IPS-15b (cell line): ENCODE measurements around the gene ETV3.
"Not testable (repeated sequence)": the region's sequence is repeated elsewhere in the genome, so short reads cannot be mapped to it uniquely, and the experiment has no call there.

ENCODE experiments used
- H3K27me3 ChIP-seq: one replicate; pipeline ENCODE4 v1.6.1; 2013; ENCODE audit warnings: low read length; ENCODE audit not compliant: control insufficient read depth, insufficient read depth
- H3K36me3 ChIP-seq: one replicate; pipeline ENCODE4 v1.6.1; 2013; ENCODE audit warnings: low read length; ENCODE audit not compliant: control insufficient read depth, insufficient read depth
- H3K4me1 ChIP-seq: one replicate; pipeline ENCODE4 v1.6.1; 2013; ENCODE audit warnings: mild to moderate bottlenecking, low read length; ENCODE audit not compliant: control insufficient read depth, insufficient read depth
- H3K4me3 ChIP-seq: one replicate; pipeline ENCODE4 v1.5.1; 2013; ENCODE audit warnings: low read depth, low read length
- H3K9ac ChIP-seq: one replicate; pipeline ENCODE4 v1.6.1; 2013; ENCODE audit warnings: low read depth, mild to moderate bottlenecking, low read length
- H3K9me3 ChIP-seq: one replicate; pipeline ENCODE4 v1.6.1; 2013; ENCODE audit warnings: mild to moderate bottlenecking, low read length; ENCODE audit not compliant: control insufficient read depth, insufficient read depth

The ETV3 gene

GRCh38 chr1:157106813-157107189 lies 31.4 kb downstream of the ETV3 start:
- Histone ChIP-seq H3K4me3 (no peak overlapping the region), H3K9ac (no peak overlapping the region), H3K9me3 (no peaks in the 10 kb centered on the region), H3K27me3 (peaks cover 32% of the 10 kb centered on the region), H3K36me3 (no peaks in the 10 kb centered on the region), H3K4me1 (peaks cover 11% of the 10 kb centered on the region)

- no peak overlapping the region for H3K9ac ChIP-seq
Observed at GRCh38 chr1:157105988-157106812, 32.0 kb downstream of the ETV3 start.

GRCh38 chr1:157105298-157105987 lies 32.8 kb downstream of the ETV3 start:
- Histone ChIP-seq H3K9me3 (no peaks in the 10 kb centered on the region), H3K27me3 (peaks cover 30% of the 10 kb centered on the region), H3K4me1 (peaks cover 11% of the 10 kb centered on the region), H3K9ac (no peak overlapping the region), H3K4me3 (no peak overlapping the region), H3K36me3 (no peaks in the 10 kb centered on the region)

More at GRCh38 chr1:157105988-157106812, 32.0 kb downstream of the ETV3 start:
- no peak overlapping the region for H3K4me3 ChIP-seq
- peaks cover 30% of the 10 kb centered on the region for H3K27me3 ChIP-seq
- H3K36me3 ChIP-seq = no peaks in the 10 kb centered on the region
- H3K9me3 ChIP-seq = no peaks in the 10 kb centered on the region
- peaks cover 11% of the 10 kb centered on the region for H3K4me1 ChIP-seq

GRCh38 chr1:157104598-157105293 lies 33.4 kb downstream of the ETV3 start:
- H3K4me3 ChIP-seq = no peak overlapping the region
- H3K9me3 ChIP-seq = no peaks in the 10 kb centered on the region
- peaks cover 11% of the 10 kb centered on the region for H3K4me1 ChIP-seq
- H3K9ac ChIP-seq = no peak overlapping the region
- peaks cover 30% of the 10 kb centered on the region for H3K27me3 ChIP-seq
- H3K36me3 ChIP-seq = no peaks in the 10 kb centered on the region

GRCh38 chr1:157103268-157103667 lies 34.9 kb downstream of the ETV3 start:
- H3K4me3 ChIP-seq = no peak overlapping the region
- H3K9me3 ChIP-seq = no peaks in the 10 kb centered on the region
- peaks cover 23% of the 10 kb centered on the region for H3K27me3 ChIP-seq
- no peak overlapping the region for H3K9ac ChIP-seq
- H3K4me1 ChIP-seq = peaks cover 11% of the 10 kb centered on the region
- H3K36me3 ChIP-seq = no peaks in the 10 kb centered on the region

DNA sequence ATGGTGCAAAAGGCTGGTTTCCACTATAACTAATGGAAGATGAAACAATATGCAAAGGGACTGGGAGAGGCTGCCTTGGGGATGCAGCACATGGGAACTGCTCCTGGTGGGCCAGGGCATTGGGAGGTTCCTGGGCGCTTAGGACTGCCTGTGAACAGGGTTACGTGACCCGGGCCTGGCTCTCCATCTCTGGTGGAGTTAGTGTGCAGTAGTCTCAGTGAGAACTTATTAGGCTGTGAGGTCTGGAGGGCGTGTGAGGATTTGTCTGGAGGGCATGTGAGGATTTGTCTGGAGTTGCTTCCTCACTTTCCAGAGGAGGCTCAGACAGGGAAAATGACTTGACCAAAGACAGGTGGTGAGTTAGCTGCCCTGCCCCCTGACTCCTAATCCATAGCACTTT lies 37.0 kb downstream of the ETV3 start:
- H3K4me3 ChIP-seq = no peak overlapping the region
- H3K27me3 ChIP-seq = peaks cover 7% of the 10 kb centered on the region
- H3K36me3 ChIP-seq = no peaks in the 10 kb centered on the region
- H3K9me3 ChIP-seq = no peaks in the 10 kb centered on the region
- no peak overlapping the region for H3K9ac ChIP-seq
- H3K4me1 ChIP-seq = peaks cover 7% of the 10 kb centered on the region

- Histone ChIP-seq H3K9ac (no peak within 1 kb of the TSS), H3K4me3 (no peak within 1 kb of the TSS), H3K36me3 (no peaks in the 10 kb centered on the region), H3K9me3 (no peaks in the 10 kb centered on the region), H3K27me3 (no peaks in the 10 kb centered on the region), H3K4me1 (peaks cover under 1% of the 10 kb centered on the region)
Observed at GRCh38 chr1:157099633-157100009, 38.6 kb downstream of the ETV3 start, which contains the start of gene ETV3L. Gene ETV3L, minus strand, starts transcription at chr1:157099808. Its CDS starts 285 bp downstream, at chr1:157099523.

- H3K36me3 ChIP-seq, H3K9me3 ChIP-seq, H3K4me1 ChIP-seq, H3K4me3 ChIP-seq, H3K9ac ChIP-seq, H3K27me3 ChIP-seq: not testable (repeated sequence)
Observed at GRCh38 chr1:157098987-157099632, 39.1 kb downstream of the ETV3 start.

DNA sequence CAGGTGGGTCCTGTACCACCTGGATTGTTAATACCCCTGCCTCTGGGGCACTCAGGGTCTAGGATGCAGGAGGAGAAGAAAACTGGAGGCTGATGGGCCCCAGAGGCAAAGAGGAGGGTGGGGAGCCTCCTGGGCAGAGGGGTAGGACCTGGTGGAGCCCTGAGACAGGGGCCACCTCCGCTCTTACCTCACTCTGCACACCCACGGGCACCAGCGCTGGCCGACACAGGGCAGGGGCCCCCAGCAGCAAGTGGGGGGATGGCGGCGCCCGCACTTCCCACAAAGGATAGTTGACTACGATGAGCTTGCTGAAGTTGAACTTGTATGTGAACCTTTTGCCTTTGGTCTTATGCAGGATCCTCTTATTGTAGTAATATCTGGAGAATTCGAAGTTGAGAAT lies 39.7 kb downstream of the ETV3 start:
- H3K9me3 ChIP-seq = no peaks in the 10 kb centered on the region
- H3K36me3 ChIP-seq = no peaks in the 10 kb centered on the region

GRCh38 chr1:157097692-157098091 lies 40.5 kb downstream of the ETV3 start:
- Histone ChIP-seq H3K27me3 (no peaks in the 10 kb centered on the region), H3K4me1 (no peaks in the 10 kb centered on the region), H3K9me3 (no peaks in the 10 kb centered on the region), H3K9ac (no peak overlapping the region), H3K4me3 (no peak overlapping the region), H3K36me3 (no peaks in the 10 kb centered on the region)

More for the DNA sequence above, 39.7 kb downstream of the ETV3 start:
- Histone ChIP-seq H3K27me3 (no peaks in the 10 kb centered on the region), H3K4me1 (no peaks in the 10 kb centered on the region), H3K9ac (no peak overlapping the region), H3K4me3 (no peak overlapping the region)

- Histone ChIP-seq H3K27me3 (no peaks in the 10 kb centered on the region), H3K9me3 (no peaks in the 10 kb centered on the region), H3K4me1 (no peaks in the 10 kb centered on the region), H3K4me3 (no peak overlapping the region), H3K36me3 (no peaks in the 10 kb centered on the region), H3K9ac (no peak overlapping the region)
Observed at GRCh38 chr1:157096881-157097280, 41.3 kb downstream of the ETV3 start.
